ENCODE data around the gene COL4A1. TPM values are rescaled to one million over a fixed set of nuclear protein-coding genes. Genes with fewer than 3 reads are reported as not detected.

The COL4A1 gene
- polyA plus RNA-seq, 1 donor (not counting 4 experiments of a cell fraction or from before 2014, with no cell fraction given) = 22.3 TPM

- dilution Hi-C loops (cut with MboI; ENCODE audit: extremely low pct_ligation_motif_present, low sequenced_read_pairs) = no loop called here
- DNase-seq (ENCODE audit: low read depth, low spot score) = no peak
- H4K20me1 ChIP-seq (ENCODE audit: control insufficient read depth, extremely low read depth, insufficient read depth, low read length) = peaks cover 2% of the 10 kb centered on the region
Measured at GRCh38 chr13:110351636-110352420, 44.9 kb upstream of the COL4A1 start.

GRCh38 chr13:110350509-110350908 lies 43.6 kb upstream of the COL4A1 start:
- Histone ChIP-seq H3K9me3 (ENCODE audit: control insufficient read depth, low read depth, low read length) (no peaks in the 10 kb centered on the region), H3K9ac (ENCODE audit: control insufficient read depth, extremely low read depth, insufficient read depth, low read length) (no peak overlapping the region), H4K20me1 (ENCODE audit: control insufficient read depth, extremely low read depth, insufficient read depth, low read length) (peaks cover 2% of the 10 kb centered on the region), H3K4me2 (ENCODE audit: control insufficient read depth, extremely low read depth, insufficient read depth, low read depth, low read length) (no peak overlapping the region), H3K27me3 (ENCODE audit: control insufficient read depth, extremely low read depth, insufficient read depth, low read length) (no peaks in the 10 kb centered on the region), H3K9me1 (ENCODE audit: control insufficient read depth, extremely low read depth, insufficient read depth, low read length) (peaks cover 3% of the 10 kb centered on the region), H3K27ac (ENCODE audit: control insufficient read depth, insufficient read depth, low read length) (no peak overlapping the region), H3K79me2 (ENCODE audit: control insufficient read depth, insufficient read depth, low read length) (peaks cover 43% of the 10 kb centered on the region), H2AFZ (ENCODE audit: control insufficient read depth, low read length) (no peak overlapping the region), H3K4me1 (ENCODE audit: control insufficient read depth, extremely low read depth, insufficient read depth, low read length) (peaks cover 36% of the 10 kb centered on the region), H3K4me3 (ENCODE audit: control insufficient read depth in 2 of 3, extremely low read depth in 1 of 3, insufficient read depth in 2 of 3, low read depth in 1 of 3, low read length in 3 of 3) (no peak overlapping the region), H3K36me3 (ENCODE audit: control insufficient read depth in 2 of 2, extremely low read depth in 1 of 2, insufficient read depth in 2 of 2, low read length in 2 of 2) (no peaks in the 10 kb centered on the region)
- no peak for DNase-seq (ENCODE audit: low read depth, low spot score)
- FAIRE-seq = no peak
- no peak for TF ChIP-seq EZH2 (IDR thresholded peaks at IDR 0.05; ENCODE audit: low read length)
- TF ChIP-seq, protein P1, sequence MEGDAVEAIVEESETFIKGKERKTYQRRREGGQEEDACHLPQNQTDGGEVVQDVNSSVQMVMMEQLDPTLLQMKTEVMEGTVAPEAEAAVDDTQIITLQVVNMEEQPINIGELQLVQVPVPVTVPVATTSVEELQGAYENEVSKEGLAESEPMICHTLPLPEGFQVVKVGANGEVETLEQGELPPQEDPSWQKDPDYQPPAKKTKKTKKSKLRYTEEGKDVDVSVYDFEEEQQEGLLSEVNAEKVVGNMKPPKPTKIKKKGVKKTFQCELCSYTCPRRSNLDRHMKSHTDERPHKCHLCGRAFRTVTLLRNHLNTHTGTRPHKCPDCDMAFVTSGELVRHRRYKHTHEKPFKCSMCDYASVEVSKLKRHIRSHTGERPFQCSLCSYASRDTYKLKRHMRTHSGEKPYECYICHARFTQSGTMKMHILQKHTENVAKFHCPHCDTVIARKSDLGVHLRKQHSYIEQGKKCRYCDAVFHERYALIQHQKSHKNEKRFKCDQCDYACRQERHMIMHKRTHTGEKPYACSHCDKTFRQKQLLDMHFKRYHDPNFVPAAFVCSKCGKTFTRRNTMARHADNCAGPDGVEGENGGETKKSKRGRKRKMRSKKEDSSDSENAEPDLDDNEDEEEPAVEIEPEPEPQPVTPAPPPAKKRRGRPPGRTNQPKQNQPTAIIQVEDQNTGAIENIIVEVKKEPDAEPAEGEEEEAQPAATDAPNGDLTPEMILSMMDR (optimal IDR thresholded peaks at IDR 0.05 in 1 of 3, IDR thresholded peaks at IDR 0.05 in 1 of 3, conservative IDR thresholded peaks at IDR 0.05 in 1 of 3; ENCODE audit: extremely low read depth in 1 of 3, insufficient read depth in 2 of 3, low read length in 3 of 3) = no peak
- dilution Hi-C loops (cut with MboI; ENCODE audit: extremely low pct_ligation_motif_present, low sequenced_read_pairs) = no loop called here

More at GRCh38 chr13:110351636-110352420, 44.9 kb upstream of the COL4A1 start:
- Histone ChIP-seq H3K36me3 (ENCODE audit: control insufficient read depth in 2 of 2, extremely low read depth in 1 of 2, insufficient read depth in 2 of 2, low read length in 2 of 2) (no peaks in the 10 kb centered on the region), H3K27me3 (ENCODE audit: control insufficient read depth, extremely low read depth, insufficient read depth, low read length) (no peaks in the 10 kb centered on the region), H3K4me1 (ENCODE audit: control insufficient read depth, extremely low read depth, insufficient read depth, low read length) (peaks cover 24% of the 10 kb centered on the region), H3K4me3 (ENCODE audit: control insufficient read depth in 2 of 3, extremely low read depth in 1 of 3, insufficient read depth in 2 of 3, low read depth in 1 of 3, low read length in 3 of 3) (no peak overlapping the region), H3K9ac (ENCODE audit: control insufficient read depth, extremely low read depth, insufficient read depth, low read length) (no peak overlapping the region), H2AFZ (ENCODE audit: control insufficient read depth, low read length) (no peak overlapping the region), H3K79me2 (ENCODE audit: control insufficient read depth, insufficient read depth, low read length) (peaks cover 44% of the 10 kb centered on the region), H3K4me2 (ENCODE audit: control insufficient read depth, extremely low read depth, insufficient read depth, low read depth, low read length) (no peak overlapping the region), H3K9me3 (ENCODE audit: control insufficient read depth, low read depth, low read length) (no peaks in the 10 kb centered on the region), H3K9me1 (ENCODE audit: control insufficient read depth, extremely low read depth, insufficient read depth, low read length) (peaks cover 3% of the 10 kb centered on the region), H3K27ac (ENCODE audit: control insufficient read depth, insufficient read depth, low read length) (no peak overlapping the region)
- peak; percentile 26 for FAIRE-seq
- no peak for TF ChIP-seq EZH2 (IDR thresholded peaks at IDR 0.05; ENCODE audit: low read length)
- TF ChIP-seq, protein P1 (optimal IDR thresholded peaks at IDR 0.05 in 1 of 3, IDR thresholded peaks at IDR 0.05 in 1 of 3, conservative IDR thresholded peaks at IDR 0.05 in 1 of 3; ENCODE audit: extremely low read depth in 1 of 3, insufficient read depth in 2 of 3, low read length in 3 of 3) = no peak

All from keratinocyte (primary cell).